Nephron (organoid): ENCODE data around the gene UBAC2.

Experiments used
- H3K27ac Mint-ChIP-seq, 3 experiments: 2 replicates each; pipeline ENCODE4 v1.8.0; 2020; ENCODE audit warnings: mixed read lengths in 3 of 3, mild to moderate bottlenecking in 2 of 3, moderate library complexity in 1 of 3
- H3K27me3 Mint-ChIP-seq: 2 replicates; pipeline ENCODE4 v1.8.0; 2021; ENCODE audit warnings: low read depth, mild to moderate bottlenecking, moderate library complexity, mixed read lengths
- H3K36me3 Mint-ChIP-seq: 2 replicates; pipeline ENCODE4 v1.8.0; 2020; ENCODE audit warnings: low read depth, mixed read lengths
- H3K4me1 Mint-ChIP-seq: 2 replicates; pipeline ENCODE4 v1.8.0; 2020; ENCODE audit warnings: mixed read lengths
- H3K4me3 Mint-ChIP-seq, 3 experiments: 2 replicates each; pipeline ENCODE4 v1.8.0; 2020; ENCODE audit warnings: mild to moderate bottlenecking in 3 of 3, mixed read lengths in 3 of 3, moderate library complexity in 2 of 3
- H3K9me3 Mint-ChIP-seq: 2 replicates; pipeline ENCODE4 v1.8.0; 2020; ENCODE audit warnings: mixed read lengths
- TF ChIP-seq, protein P1 (sequence below), 3 experiments: fragments of 200-600 bp; sonication (generic); IDR thresholded peaks; one replicate each; pipeline ENCODE4 v1.5.0; 2021; ENCODE audit warnings: antibody characterized with exemption in 3 of 3; ENCODE audit not compliant: unreplicated experiment in 3 of 3

The UBAC2 gene

DNA sequence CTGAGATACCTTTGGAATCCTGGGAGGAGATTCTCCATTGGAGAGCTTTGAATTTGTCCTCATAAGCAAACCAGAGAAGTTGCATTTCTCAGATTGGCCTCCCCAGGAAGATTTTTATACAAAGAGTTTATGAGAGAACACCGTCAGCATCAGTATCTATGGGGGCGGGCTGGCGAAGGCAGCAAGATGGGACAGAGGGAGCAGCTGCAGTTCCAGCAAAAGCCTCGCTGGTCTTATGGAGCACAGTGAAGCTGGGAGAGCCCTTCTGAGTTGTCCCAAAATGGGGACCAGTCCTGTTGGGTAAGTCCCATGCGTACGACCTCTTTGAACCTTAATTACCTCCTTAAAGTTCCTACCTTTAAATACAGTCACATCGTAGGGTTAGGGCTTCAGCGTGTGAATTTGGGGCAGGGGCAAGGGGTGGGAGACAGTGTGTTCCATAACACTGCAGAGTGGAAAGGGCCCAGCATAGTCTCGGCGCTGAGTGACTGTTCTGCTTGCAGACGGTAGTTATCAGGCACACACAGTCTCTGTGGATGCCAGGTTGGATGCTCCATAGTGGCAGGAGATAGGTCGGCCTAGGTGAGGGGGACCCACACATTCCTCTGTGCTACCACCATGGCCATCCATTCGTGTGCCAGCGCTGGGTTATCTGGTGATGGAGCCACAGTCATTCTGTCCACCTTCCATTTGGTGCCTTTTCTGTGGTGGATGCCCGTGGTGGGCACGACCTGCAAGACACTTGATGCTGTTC lies 141.5 kb downstream of the UBAC2 start:
- Mint-ChIP-seq H3K4me1 (peaks cover 7% of the 10 kb centered on the region), H3K27me3 (no peaks in the 10 kb centered on the region), H3K27ac (no peak overlapping the region), H3K36me3 (peaks cover 55% of the 10 kb centered on the region), H3K9me3 (no peaks in the 10 kb centered on the region), H3K4me3 (no peak overlapping the region)
- TF ChIP-seq, protein P1, sequence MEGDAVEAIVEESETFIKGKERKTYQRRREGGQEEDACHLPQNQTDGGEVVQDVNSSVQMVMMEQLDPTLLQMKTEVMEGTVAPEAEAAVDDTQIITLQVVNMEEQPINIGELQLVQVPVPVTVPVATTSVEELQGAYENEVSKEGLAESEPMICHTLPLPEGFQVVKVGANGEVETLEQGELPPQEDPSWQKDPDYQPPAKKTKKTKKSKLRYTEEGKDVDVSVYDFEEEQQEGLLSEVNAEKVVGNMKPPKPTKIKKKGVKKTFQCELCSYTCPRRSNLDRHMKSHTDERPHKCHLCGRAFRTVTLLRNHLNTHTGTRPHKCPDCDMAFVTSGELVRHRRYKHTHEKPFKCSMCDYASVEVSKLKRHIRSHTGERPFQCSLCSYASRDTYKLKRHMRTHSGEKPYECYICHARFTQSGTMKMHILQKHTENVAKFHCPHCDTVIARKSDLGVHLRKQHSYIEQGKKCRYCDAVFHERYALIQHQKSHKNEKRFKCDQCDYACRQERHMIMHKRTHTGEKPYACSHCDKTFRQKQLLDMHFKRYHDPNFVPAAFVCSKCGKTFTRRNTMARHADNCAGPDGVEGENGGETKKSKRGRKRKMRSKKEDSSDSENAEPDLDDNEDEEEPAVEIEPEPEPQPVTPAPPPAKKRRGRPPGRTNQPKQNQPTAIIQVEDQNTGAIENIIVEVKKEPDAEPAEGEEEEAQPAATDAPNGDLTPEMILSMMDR (IDR thresholded peaks at IDR 0.05; ENCODE audit: unreplicated experiment in 3 of 3) = no peak

DNA sequence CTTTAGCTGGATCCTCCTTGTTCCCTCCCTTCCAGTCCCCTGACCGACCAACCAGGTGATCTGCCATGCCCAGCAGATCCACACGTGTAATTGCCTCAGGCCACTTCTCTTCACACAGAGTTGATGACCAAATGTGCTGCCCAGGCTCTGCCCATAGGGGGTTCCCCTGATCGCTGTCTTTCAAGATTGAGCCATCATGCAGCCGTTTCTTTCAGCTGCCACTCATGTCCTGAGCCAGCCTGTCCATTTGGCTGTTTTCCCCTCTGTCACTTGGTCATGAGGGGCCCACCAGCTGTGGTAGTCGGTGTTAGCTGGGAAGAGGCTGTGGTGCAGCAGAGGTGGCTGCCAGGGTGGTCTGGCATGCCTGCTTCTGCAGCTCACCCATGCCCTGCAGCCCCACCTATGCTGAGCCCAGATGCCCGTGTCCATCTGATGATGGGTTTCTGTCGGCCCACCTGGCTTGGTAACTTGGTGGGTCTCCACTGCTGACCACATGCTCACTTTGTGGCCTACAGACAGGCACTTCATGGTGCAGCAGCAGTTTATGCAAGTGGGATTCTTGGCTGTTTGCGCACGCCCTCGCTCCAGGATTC lies 142.2 kb downstream of the UBAC2 start:
- H3K9me3 Mint-ChIP-seq = no peaks in the 10 kb centered on the region
- peaks cover 9% of the 10 kb centered on the region for H3K4me1 Mint-ChIP-seq
- peaks cover 61% of the 10 kb centered on the region for H3K36me3 Mint-ChIP-seq
- TF ChIP-seq, protein P1 (IDR thresholded peaks at IDR 0.05; ENCODE audit: unreplicated experiment in 3 of 3) = no peak
- no peaks in the 10 kb centered on the region for H3K27me3 Mint-ChIP-seq
- H3K27ac Mint-ChIP-seq = no peak overlapping the region
- no peak overlapping the region for H3K4me3 Mint-ChIP-seq

DNA sequence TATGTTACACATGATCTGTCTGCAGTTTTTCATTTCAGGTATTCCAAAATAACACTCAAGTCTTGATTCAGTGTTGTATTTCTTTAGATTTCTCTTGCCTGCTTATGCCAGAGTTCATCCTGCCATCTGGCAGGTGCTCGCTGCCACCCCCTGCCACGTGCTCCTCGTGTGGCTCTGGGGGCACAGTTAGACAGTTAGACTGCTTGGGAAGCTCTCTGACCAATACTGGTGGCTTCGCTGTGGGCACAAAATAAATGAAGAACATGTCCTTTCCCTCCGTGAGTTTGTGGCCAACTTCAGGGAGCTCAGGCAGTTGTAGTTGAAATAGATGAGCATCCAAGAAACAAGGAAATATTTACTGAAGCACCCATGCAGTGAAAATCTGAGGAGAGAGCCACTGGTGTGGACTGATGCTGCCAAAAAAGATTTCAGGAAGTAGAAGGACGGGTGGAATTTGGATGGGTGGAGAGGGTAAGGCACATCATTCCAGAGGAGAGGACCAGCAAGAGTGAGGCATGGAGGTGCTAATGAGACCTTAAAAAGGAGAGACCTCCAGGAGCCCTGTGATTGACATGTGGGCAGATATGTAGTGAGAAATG lies 144.1 kb downstream of the UBAC2 start:
- H3K36me3 Mint-ChIP-seq = peaks cover 74% of the 10 kb centered on the region
- H3K9me3 Mint-ChIP-seq = no peaks in the 10 kb centered on the region
- peaks cover 5% of the 10 kb centered on the region for H3K4me1 Mint-ChIP-seq

DNA sequence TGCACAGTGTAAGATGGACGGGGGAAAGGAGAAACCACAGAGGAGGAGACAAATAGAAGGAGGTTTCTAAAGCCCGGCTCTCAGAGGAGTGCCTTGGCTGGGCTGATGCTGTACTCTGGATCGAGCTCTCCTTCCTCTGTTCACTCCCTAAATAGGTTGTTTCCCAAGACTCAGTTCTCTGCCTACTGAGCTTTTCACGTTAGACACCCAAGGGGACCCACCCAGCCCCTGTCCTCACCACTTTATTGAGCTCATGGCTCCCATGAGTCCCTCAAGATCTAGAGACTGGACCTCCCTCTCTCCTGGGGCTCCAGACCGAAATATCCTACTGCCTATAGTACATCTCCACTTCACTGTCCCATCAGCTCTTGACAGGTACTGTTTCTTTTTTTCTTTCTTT lies 144.7 kb downstream of the UBAC2 start:
- TF ChIP-seq, protein P1 (IDR thresholded peaks at IDR 0.05; ENCODE audit: unreplicated experiment in 3 of 3) = no peak
- no peak overlapping the region for H3K4me3 Mint-ChIP-seq
- no peaks in the 10 kb centered on the region for H3K27me3 Mint-ChIP-seq
- H3K36me3 Mint-ChIP-seq = peaks cover 71% of the 10 kb centered on the region
- H3K4me1 Mint-ChIP-seq = peaks cover 5% of the 10 kb centered on the region
- no peak overlapping the region for H3K27ac Mint-ChIP-seq
- no peaks in the 10 kb centered on the region for H3K9me3 Mint-ChIP-seq

More for the DNA sequence above, 144.1 kb downstream of the UBAC2 start:
- TF ChIP-seq, protein P1 (IDR thresholded peaks at IDR 0.05; ENCODE audit: unreplicated experiment in 3 of 3) = no peak
- Mint-ChIP-seq H3K27me3 (no peaks in the 10 kb centered on the region), H3K4me3 (no peak overlapping the region), H3K27ac (no peak overlapping the region)

DNA sequence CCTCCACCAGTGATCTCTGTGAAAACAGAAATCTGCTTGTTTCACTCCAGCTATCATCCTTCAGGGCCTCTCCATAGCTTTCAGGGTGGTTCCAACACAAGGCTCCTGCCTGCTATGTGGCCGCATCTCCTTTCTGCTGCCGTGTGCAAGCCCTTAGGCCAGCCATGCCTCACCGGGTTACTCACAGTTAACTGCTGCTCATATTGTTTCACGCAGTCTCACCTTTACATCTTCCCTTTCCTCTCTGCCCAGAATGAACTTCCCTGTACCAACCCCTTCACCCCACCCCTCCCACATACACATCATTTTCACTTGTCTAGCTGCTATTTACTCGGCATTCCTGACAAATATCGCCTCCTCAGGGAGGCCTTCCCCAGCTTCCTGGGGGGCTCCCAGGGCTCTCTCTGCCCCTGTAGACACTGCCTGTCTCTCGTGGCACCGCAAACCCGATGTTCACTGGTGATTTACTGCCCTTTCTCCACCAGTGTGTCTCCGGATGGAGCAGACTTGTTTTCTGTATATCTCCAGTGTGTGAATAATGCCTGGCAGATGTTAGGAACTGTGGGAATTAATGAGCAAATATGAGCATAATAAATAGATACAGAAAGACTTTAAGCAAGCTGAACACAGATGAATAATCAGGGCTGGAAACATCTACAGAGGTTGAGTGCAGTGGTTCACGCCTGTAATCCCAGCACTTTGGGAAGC lies 145.8 kb downstream of the UBAC2 start:
- H3K4me3 Mint-ChIP-seq = no peak overlapping the region
- H3K27me3 Mint-ChIP-seq = no peaks in the 10 kb centered on the region
- peaks cover 67% of the 10 kb centered on the region for H3K36me3 Mint-ChIP-seq
- H3K9me3 Mint-ChIP-seq = no peaks in the 10 kb centered on the region
- H3K27ac Mint-ChIP-seq = no peak overlapping the region
- TF ChIP-seq, protein P1 (IDR thresholded peaks at IDR 0.05; ENCODE audit: unreplicated experiment in 3 of 3) = no peak
- peaks cover 5% of the 10 kb centered on the region for H3K4me1 Mint-ChIP-seq
